ENCODE data around the gene PELI2.

Gene PELI2

DNA sequence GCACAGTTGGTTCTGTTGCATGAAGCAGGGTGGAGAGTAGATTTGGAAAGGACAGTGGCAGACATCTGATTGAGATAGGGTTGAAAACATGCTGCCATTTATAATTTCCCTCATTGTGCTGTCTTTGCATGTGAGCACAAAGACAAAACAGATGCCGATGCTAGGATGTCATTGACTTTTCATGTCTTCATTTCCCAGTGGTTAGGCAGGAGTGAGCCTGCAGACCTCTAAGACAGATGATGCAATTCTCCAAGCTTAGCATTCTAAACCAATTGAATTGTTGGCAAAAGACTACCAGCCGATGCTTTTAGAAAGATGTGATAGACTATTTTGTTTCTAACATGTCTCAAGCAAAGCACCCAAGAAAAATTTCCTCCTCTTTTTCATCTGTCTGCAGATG lies 37.1 kb upstream of the PELI2 start:
- Histone ChIP-seq H3K27me3 (replicated peaks; ENCODE audit: insufficient read depth, low read length) (no peaks in the 10 kb centered on the region), H3K36me3 (replicated peaks; ENCODE audit: insufficient read depth, low read length) (no peaks in the 10 kb centered on the region), H3K27ac (ENCODE audit: low read length) (no peak overlapping the region), H3F3A (ENCODE audit: insufficient read depth, low read length) (no peaks in the 10 kb centered on the region), H3K9ac (ENCODE audit: low read length) (no peak overlapping the region), H3K4me1 (ENCODE audit: low read length) (no peaks in the 10 kb centered on the region), H2AFZ (ENCODE audit: low read length) (no peak overlapping the region), H3K9me3 (replicated peaks; ENCODE audit: insufficient read depth, low read length) (no peaks in the 10 kb centered on the region), H4K20me1 (ENCODE audit: insufficient read depth, low read length) (no peaks in the 10 kb centered on the region), H3K4me2 (ENCODE audit: low read depth, low read length) (no peak overlapping the region), H3K4me3 (ENCODE audit: low read length) (no peak overlapping the region), H3K79me2 (ENCODE audit: low read length) (no peaks in the 10 kb centered on the region), H3K9me2 (replicated peaks; ENCODE audit: insufficient read depth, low read length) (no peaks in the 10 kb centered on the region)
- no peak for TF ChIP-seq CTCF (IDR thresholded peaks at IDR 0.05; ENCODE audit: low read length)
- no peak for TF ChIP-seq EZH2phosphoT487 (IDR thresholded peaks at IDR 0.05; ENCODE audit: low read length)
- no peak for TF ChIP-seq EZH2 (optimal IDR thresholded peaks at IDR 0.05; ENCODE audit: low read depth, low read length)
- no peak for DNase-seq

DNA sequence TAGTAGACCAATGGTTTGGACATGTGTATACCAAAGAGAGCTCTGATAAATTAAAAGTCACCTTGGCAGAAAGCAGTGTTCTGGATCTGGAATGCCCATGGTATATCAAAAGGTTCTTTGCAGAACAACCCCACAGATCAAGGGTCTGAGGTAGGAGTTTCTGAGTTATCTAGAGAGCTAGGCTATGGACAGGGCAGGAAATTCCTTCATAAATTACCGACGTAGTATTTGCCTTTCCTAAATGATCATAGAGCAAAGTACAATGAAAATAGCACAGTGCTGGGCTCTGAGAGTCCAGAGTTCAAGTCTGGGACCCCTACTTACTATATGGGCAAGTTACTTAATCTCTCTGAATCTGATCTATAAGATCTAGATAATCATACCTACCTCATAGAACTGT lies 35.3 kb upstream of the PELI2 start:
- DNase-seq = no peak
- Histone ChIP-seq H3K9me3 (replicated peaks; ENCODE audit: insufficient read depth, low read length) (no peaks in the 10 kb centered on the region), H4K20me1 (ENCODE audit: insufficient read depth, low read length) (no peaks in the 10 kb centered on the region), H3K79me2 (ENCODE audit: low read length) (no peaks in the 10 kb centered on the region), H3K27me3 (replicated peaks; ENCODE audit: insufficient read depth, low read length) (no peaks in the 10 kb centered on the region), H3F3A (ENCODE audit: insufficient read depth, low read length) (no peaks in the 10 kb centered on the region), H3K9me2 (replicated peaks; ENCODE audit: insufficient read depth, low read length) (no peaks in the 10 kb centered on the region), H2AFZ (ENCODE audit: low read length) (no peak overlapping the region), H3K4me1 (ENCODE audit: low read length) (no peaks in the 10 kb centered on the region), H3K9ac (ENCODE audit: low read length) (no peak overlapping the region), H3K4me2 (ENCODE audit: low read depth, low read length) (no peak overlapping the region), H3K27ac (ENCODE audit: low read length) (no peak overlapping the region), H3K4me3 (ENCODE audit: low read length) (no peak overlapping the region), H3K36me3 (replicated peaks; ENCODE audit: insufficient read depth, low read length) (no peaks in the 10 kb centered on the region)
- TF ChIP-seq EZH2 (optimal IDR thresholded peaks at IDR 0.05; ENCODE audit: low read depth, low read length) (no peak), CTCF (IDR thresholded peaks at IDR 0.05; ENCODE audit: low read length) (no peak), EZH2phosphoT487 (IDR thresholded peaks at IDR 0.05; ENCODE audit: low read length) (no peak)

DNA sequence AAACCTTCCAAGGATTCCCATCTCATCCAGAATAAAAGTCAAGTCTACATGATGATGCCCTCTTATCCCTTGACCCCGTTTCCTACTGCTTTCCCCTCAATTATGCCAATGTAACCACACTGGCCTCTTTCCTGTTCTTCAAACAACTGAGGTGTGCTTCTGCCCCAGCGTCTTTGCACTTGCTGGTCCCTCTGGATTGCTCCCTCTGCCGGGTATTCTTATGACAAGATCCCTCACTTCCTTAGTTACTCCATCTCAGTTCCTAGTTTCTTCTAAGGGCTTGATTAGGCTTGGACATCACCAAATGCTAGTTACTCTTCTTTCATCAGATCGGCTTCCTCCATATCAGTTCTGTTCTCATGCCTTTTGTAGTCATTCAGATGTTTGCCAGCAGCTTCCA lies 32.7 kb upstream of the PELI2 start:
- H3K9me3 ChIP-seq (replicated peaks; ENCODE audit: insufficient read depth, low read length) = no peaks in the 10 kb centered on the region
- H3K9ac ChIP-seq (ENCODE audit: low read length) = no peak overlapping the region
- H3K4me1 ChIP-seq (ENCODE audit: low read length) = no peaks in the 10 kb centered on the region
- DNase-seq = no peak
- H3K9me2 ChIP-seq (replicated peaks; ENCODE audit: insufficient read depth, low read length) = no peaks in the 10 kb centered on the region
- no peak overlapping the region for H2AFZ ChIP-seq (ENCODE audit: low read length)
- H4K20me1 ChIP-seq (ENCODE audit: insufficient read depth, low read length) = no peaks in the 10 kb centered on the region
- H3K4me3 ChIP-seq (ENCODE audit: low read length) = no peak overlapping the region
- H3K4me2 ChIP-seq (ENCODE audit: low read depth, low read length) = no peak overlapping the region
- no peaks in the 10 kb centered on the region for H3K27me3 ChIP-seq (replicated peaks; ENCODE audit: insufficient read depth, low read length)
- H3F3A ChIP-seq (ENCODE audit: insufficient read depth, low read length) = no peaks in the 10 kb centered on the region
- TF ChIP-seq CTCF (IDR thresholded peaks at IDR 0.05; ENCODE audit: low read length) (no peak), EZH2phosphoT487 (IDR thresholded peaks at IDR 0.05; ENCODE audit: low read length) (no peak), EZH2 (optimal IDR thresholded peaks at IDR 0.05; ENCODE audit: low read depth, low read length) (no peak)
- no peaks in the 10 kb centered on the region for H3K36me3 ChIP-seq (replicated peaks; ENCODE audit: insufficient read depth, low read length)
- no peaks in the 10 kb centered on the region for H3K79me2 ChIP-seq (ENCODE audit: low read length)
- no peak overlapping the region for H3K27ac ChIP-seq (ENCODE audit: low read length)
